Right lobe of liver (tissue), 6 donors: ENCODE measurements around the gene FRMD4A. TPM values are rescaled to one million over a fixed set of nuclear protein-coding genes. Genes with fewer than 3 reads are reported as not detected.
A peak's percentile ranks its signal among the peaks of the same experiment; 100 is the strongest.
"Not testable (repeated sequence)": the region's sequence is repeated elsewhere in the genome, so short reads cannot be mapped to it uniquely, and the experiment has no call there.

ENCODE experiments used
- ATAC-seq, 4 donors: fragments of 200-7000 bp; cut with Tn5 transposase; one replicate each; pipeline ENCODE4 v1.9.1; 2020; ENCODE audit warnings: mild to moderate bottlenecking in 4 of 4, moderate library complexity in 4 of 4
- DNase-seq, 3 donors: peaks; one replicate each; pipeline ENCODE4 v3.0.0-alpha.2; 2020
- H3K27ac ChIP-seq, 3 donors: fragments of 200-600 bp; one replicate each; pipeline ENCODE4 v1.8.0; 2022
- H3K27me3 ChIP-seq, 2 donors: fragments of 200-600 bp; one replicate each; pipeline ENCODE4 v1.8.0; 2022
- H3K36me3 ChIP-seq, 4 donors: fragments of 200-600 bp; sonication (generic) in 1 of 4; one replicate each; pipeline versions ENCODE4 v1.5.1 to v1.8.0; 2017 to 2022; ENCODE audit warnings: control low read depth in 1 of 4
- H3K4me1 ChIP-seq, 4 donors: fragments of 200-600 bp; sonication (generic) in 1 of 4; one replicate each; pipeline versions ENCODE4 v1.5.1 to v1.8.0; 2017 to 2022; ENCODE audit warnings: control low read depth in 1 of 4
- H3K4me3 ChIP-seq, 3 donors: fragments of 200-600 bp; one replicate each; pipeline ENCODE4 v1.8.0; 2022
- H3K9me3 ChIP-seq, 4 donors: fragments of 200-600 bp; sonication (generic) in 1 of 4; one replicate each; pipeline versions ENCODE4 v1.5.1 to v1.8.0; 2017 to 2022; ENCODE audit warnings: control low read depth in 1 of 4
- POLR2A ChIP-seq: fragments of 450-650 bp; IDR thresholded peaks from one replicate; pipeline ENCODE4 v1.6.1; 2017; ENCODE audit warnings: antibody characterized with exemption, mild to moderate bottlenecking
- WGBS: methylation state at CpG from one replicate; pipeline ENCODE4 v1.1.6; 2018; ENCODE audit warnings: low coverage, low lambda C conversion rate; ENCODE audit not compliant: insufficient coverage; ENCODE audit errors: missing lambda C conversion rate; 5-methylcytosine and 5-hydroxymethylcytosine counted together
- intact Hi-C, 2 donors: fragments of 100-400 bp; cut with DNase I; formaldehyde crosslinking; loops; one replicate each; pipeline versions ENCODE4 v1.11.2 to v1.14.1; 2022
- total RNA-seq, 6 experiments: library from RNA; depleted of rRNA in 2 of 6; stranded (reverse); fragments of >200 nt in 2 of 6; fragmentation: NEBNext Ultra II Directional in 3 of 6; extraction: Animal tissue kit (Norgen Biotek cat#: 25700) in 3 of 6; gene quantifications; one replicate each; pipeline versions ENCODE4 v1.1.0 to v1.2.4, GENCODE V29; 2016 to 2023
- TF ChIP-seq, protein P1 (sequence below), 4 donors: fragments of 200-600 bp in 3 of 4; fragments of 450-650 bp in 1 of 4; IDR thresholded peaks; one replicate each; pipeline versions ENCODE4 v1.5.1 to v1.8.0; 2016 to 2022; ENCODE audit warnings: antibody characterized with exemption in 4 of 4, mild to moderate bottlenecking in 2 of 4
- donor health status: DM: no; HTN: yes; CAD: no.
- donor health status: DM: no; HTN: no; CAD: no.
- donor health status: DM: no; HTN: no; CAD: no.
- donor health status: DM: no; HTN: yes; CAD: no.
- donor health status: DM: no; HTN: yes; CAD: no.

The FRMD4A gene
- total RNA-seq, 6 experiments from 2014 or later: 8.4 to 22.8 (median 13.3) TPM

DNA sequence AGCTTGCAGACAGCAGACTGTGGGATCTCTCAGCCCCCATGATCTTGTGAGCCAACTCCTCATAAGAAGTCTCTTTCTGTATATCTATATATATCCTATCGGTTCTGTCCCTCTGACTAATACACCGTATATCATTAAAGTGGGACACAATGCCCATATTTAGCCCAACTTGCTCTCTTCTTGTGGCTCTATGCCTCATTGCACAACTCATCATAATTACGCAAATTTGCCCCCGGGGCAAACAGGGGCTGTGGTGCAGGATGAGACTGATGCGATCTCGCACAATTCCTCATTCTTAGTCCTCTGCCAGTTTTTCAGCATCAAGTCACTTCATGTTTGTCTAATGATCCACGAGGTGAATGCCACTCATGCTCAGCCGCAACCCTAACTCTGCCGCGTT, 560.8 kb downstream of the FRMD4A start:
- H3K36me3 ChIP-seq: no peaks in the 10 kb centered on the region
- DNase-seq (no peak), ATAC-seq (peak in 2 of 4 donors; percentile 15 to 30)
- peaks cover 0 to 13% (median 3%) of the 10 kb centered on the region in 4 donors for H3K4me1 ChIP-seq
- intact Hi-C loops: no loop called here
- H3K4me3 ChIP-seq: no peak overlapping the region
- WGBS: 33% methylated on average over 9 of the region's 10 CpGs
- H3K27me3 ChIP-seq: no peaks in the 10 kb centered on the region
- H3K9me3 ChIP-seq: no peaks in the 10 kb centered on the region
- TF ChIP-seq, protein P1, sequence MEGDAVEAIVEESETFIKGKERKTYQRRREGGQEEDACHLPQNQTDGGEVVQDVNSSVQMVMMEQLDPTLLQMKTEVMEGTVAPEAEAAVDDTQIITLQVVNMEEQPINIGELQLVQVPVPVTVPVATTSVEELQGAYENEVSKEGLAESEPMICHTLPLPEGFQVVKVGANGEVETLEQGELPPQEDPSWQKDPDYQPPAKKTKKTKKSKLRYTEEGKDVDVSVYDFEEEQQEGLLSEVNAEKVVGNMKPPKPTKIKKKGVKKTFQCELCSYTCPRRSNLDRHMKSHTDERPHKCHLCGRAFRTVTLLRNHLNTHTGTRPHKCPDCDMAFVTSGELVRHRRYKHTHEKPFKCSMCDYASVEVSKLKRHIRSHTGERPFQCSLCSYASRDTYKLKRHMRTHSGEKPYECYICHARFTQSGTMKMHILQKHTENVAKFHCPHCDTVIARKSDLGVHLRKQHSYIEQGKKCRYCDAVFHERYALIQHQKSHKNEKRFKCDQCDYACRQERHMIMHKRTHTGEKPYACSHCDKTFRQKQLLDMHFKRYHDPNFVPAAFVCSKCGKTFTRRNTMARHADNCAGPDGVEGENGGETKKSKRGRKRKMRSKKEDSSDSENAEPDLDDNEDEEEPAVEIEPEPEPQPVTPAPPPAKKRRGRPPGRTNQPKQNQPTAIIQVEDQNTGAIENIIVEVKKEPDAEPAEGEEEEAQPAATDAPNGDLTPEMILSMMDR (IDR thresholded peaks at IDR 0.05): no peak
- no peak for TF ChIP-seq POLR2A
- no peak overlapping the region for H3K27ac ChIP-seq

DNA sequence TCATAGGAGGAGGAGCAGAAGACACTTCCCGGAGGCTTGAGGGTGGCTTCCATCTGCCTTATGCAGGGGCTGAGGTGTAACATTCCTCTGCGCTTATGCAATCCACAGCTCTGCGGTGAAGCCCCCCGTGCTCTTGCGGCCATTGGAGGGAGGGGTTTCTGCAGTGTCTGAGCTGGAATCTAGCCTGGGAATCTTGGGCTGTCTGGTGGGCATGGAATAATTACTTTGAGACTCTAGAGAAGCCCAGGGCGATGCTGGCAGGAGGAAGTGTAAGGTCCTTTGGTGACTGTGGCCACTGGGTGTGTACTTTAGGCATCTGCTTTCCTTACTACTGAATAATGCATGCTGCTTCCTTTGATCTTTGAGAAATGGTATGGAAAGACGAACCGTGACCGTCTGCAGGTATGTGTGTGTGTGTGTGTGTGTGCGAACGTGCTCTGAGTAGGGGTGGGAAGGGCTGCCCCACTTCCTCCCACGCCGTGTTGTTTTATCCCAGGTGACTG, 563.0 kb downstream of the FRMD4A start:
- 60% methylated on average over 8 of the region's 13 CpGs for WGBS
- H3K27ac ChIP-seq: no peak overlapping the region
- no peak overlapping the region for H3K4me3 ChIP-seq
- TF ChIP-seq, protein P1 (IDR thresholded peaks at IDR 0.05): no peak
- TF ChIP-seq POLR2A: no peak
- H3K36me3 ChIP-seq: no peaks in the 10 kb centered on the region
- no peak for ATAC-seq
- H3K9me3 ChIP-seq: no peaks in the 10 kb centered on the region
- DNase-seq: no peak
- H3K4me1 ChIP-seq: peaks cover 0 to 13% (median 3%) of the 10 kb centered on the region in 4 donors
- no peaks in the 10 kb centered on the region for H3K27me3 ChIP-seq
- intact Hi-C loops: no loop called here

DNA sequence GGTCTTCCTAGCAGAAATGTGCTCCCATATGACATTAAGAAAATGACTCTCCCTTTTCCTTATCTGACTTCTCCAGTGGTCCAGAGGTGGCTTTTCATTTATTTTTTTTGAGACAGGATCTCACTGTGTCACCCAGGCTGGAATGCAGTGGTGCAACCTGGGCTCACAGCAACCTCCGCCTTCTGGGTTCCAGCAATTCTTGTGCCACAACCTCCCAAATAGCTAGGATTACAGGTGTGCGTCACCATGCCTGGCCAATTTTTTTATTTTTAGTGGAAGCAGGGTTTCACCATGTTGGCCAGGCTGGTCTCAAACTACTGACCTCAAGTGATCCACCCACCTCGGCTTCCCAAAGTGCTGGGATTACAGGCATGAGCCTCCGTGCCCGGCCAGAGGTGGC, 563.6 kb downstream of the FRMD4A start:
- ATAC-seq, H3K9me3 ChIP-seq, H3K27me3 ChIP-seq, DNase-seq, H3K36me3 ChIP-seq, H3K4me3 ChIP-seq, H3K27ac ChIP-seq, intact Hi-C loops: not testable (repeated sequence)
- 97% methylated on average over 4 of the region's 5 CpGs for WGBS
- peaks cover 0 to 13% (median 3%) of the 10 kb centered on the region in 4 donors for H3K4me1 ChIP-seq

DNA sequence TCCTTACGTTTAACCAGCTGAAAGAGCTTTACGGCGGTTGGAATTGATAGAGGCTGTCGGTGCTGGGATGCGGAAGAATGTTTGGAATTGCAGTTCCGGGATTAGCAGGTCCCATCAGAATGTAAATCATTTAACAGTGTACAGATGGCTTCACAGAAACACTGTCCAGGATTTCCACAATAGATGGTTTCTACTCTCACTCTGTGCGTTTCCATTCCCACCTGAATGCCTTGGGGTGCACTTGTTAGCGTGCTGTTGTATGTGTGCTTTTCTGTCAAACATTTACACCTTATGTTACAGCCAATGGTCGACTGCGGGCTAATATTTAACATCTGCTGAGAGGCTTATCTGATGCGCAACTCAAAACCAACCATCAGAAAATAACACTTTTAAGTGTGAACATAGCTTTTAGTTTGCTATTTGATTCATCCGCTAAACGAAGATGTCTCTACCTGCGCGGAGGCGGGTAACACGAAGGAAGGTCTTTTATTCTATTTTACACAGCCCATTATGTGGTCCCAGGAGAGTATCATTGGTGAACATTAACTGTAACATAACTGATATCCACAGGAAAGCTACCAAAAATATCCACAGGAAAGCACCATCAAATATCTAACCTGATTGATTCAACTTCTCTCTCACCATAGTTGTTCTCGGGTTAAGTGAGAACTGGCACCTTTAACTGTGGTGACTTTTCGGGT, 564.9 kb downstream of the FRMD4A start:
- H3K27ac ChIP-seq: peak overlapping the region in 2 of 3 donors; percentile 37 to 45
- peak; percentile 40 for TF ChIP-seq POLR2A
- TF ChIP-seq, protein P1 (IDR thresholded peaks at IDR 0.05): no peak
- intact Hi-C loops: no loop called here
- no peaks in the 10 kb centered on the region for H3K9me3 ChIP-seq
- 26% methylated on average over 19 of the region's 19 CpGs for WGBS
- no peaks in the 10 kb centered on the region for H3K36me3 ChIP-seq
- peak; percentile 91 to 95 (median 93) for ATAC-seq
- peak overlapping the region; percentile 10 to 46 (median 38) for H3K4me3 ChIP-seq
- H3K27me3 ChIP-seq: no peaks in the 10 kb centered on the region
- H3K4me1 ChIP-seq: peaks cover 0 to 13% (median 3%) of the 10 kb centered on the region in 4 donors
- DNase-seq: peak in 1 of 3 donors; percentile 62

DNA sequence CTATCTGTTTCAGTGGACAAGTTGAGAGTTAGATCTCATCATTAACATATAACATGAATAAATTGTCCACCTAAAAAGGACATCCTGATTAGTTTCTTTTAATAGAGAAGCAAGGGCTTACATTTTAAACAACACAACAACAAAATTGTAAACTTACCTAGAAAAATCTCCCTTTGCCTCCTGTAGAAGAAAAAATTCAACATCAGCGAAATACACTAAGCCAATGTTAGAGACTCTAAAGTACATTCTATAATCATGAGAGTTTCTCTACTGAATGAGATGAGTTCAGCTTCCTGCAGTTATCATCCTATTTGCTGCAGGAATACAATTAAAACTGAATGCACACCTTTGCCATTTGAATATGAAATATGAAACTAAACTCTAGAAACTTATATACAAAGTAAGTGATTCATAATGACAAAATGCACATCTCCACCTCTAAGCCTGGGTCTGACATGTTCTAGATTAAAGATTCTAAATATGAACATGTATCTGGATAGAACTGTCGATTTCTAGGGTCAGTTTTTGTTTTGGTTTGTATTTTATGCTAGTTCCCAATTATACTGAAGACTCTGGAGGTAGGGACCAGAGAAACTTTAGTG, 569.1 kb downstream of the FRMD4A start:
- Histone ChIP-seq H3K4me3 (no peak overlapping the region), H3K27ac (no peak overlapping the region), H3K4me1 (peaks cover 0 to 23% (median 3%) of the 10 kb centered on the region in 4 donors), H3K9me3 (no peaks in the 10 kb centered on the region), H3K27me3 (no peaks in the 10 kb centered on the region), H3K36me3 (no peaks in the 10 kb centered on the region)
- WGBS: 91% methylated on average over 2 of the region's 2 CpGs
- TF ChIP-seq POLR2A: no peak
- TF ChIP-seq, protein P1 (IDR thresholded peaks at IDR 0.05): no peak
- ATAC-seq: no peak
- intact Hi-C loops: no loop called here
- DNase-seq: no peak
